Caki2 (cell line): ENCODE results near the gene DUS1L. TPM values are rescaled to one million over a fixed set of nuclear protein-coding genes. Genes with fewer than 3 reads are reported as not detected.

ENCODE experiments used
- DNase-seq: peaks from one replicate; pipeline ENCODE4 v3.0.0-alpha.2; 2015; ENCODE audit warnings: low read depth
- in situ Hi-C: cut with HindIII; loops from 2 replicates; pipeline ENCODE4 v1.10.0; 2016; ENCODE audit warnings: low sequenced_read_pairs, low pct_unique_long_range_greater_than_20kb, mixed read lengths
- total RNA-seq: library from RNA; depleted of rRNA; stranded (reverse); fragments of >200 nt; shearing (Covaris generic); gene quantifications from 2 replicates; pipeline ENCODE4 v1.2.3, GENCODE V29; 2014; ENCODE audit warnings: low replicate concordance

Gene DUS1L
- total RNA-seq, 1 experiment from 2014 or later = 126 TPM

- in situ Hi-C loops = no loop called here
These were observed 28.3 kb downstream of the DUS1L start, which contains the start of gene DCXR for GRCh38 chr17:82037092-82037888. TSS of gene DCXR (minus strand) at chr17:82037697. CDS start at chr17:82037682, 15 bp downstream.

GRCh38 chr17:82036634-82037091 lies 28.9 kb downstream of the DUS1L start:
- DNase-seq = no peak
- in situ Hi-C loops = no loop called here

More at GRCh38 chr17:82037092-82037888, 28.3 kb downstream of the DUS1L start, which contains the start of gene DCXR:
- peak; percentile 94 for DNase-seq

GRCh38 chr17:82035956-82036633 lies 29.5 kb downstream of the DUS1L start:
- in situ Hi-C loops = no loop called here
- no peak for DNase-seq

GRCh38 chr17:82035488-82035887 lies 30.1 kb downstream of the DUS1L start:
- in situ Hi-C loops = no loop called here
- no peak for DNase-seq

GRCh38 chr17:82034371-82035011 lies 31.1 kb downstream of the DUS1L start:
- in situ Hi-C loops = no loop called here
- no peak for DNase-seq

- in situ Hi-C loops = no loop called here
- DNase-seq = no peak
These were observed 32.1 kb downstream of the DUS1L start for GRCh38 chr17:82033359-82034085.

- in situ Hi-C loops = no loop called here
- no peak for DNase-seq
These were observed 33.5 kb downstream of the DUS1L start for GRCh38 chr17:82031885-82032627.

GRCh38 chr17:82031303-82031884 lies 34.2 kb downstream of the DUS1L start, which contains the start of gene RAC3:
TSS of gene RAC3 (plus strand) at chr17:82031678. CDS start at chr17:82031762, 84 bp downstream.
- DNase-seq = no peak

GRCh38 chr17:82030470-82031302 lies 34.9 kb downstream of the DUS1L start:
- no peak for DNase-seq
- in situ Hi-C loops = no loop called here

More at GRCh38 chr17:82031303-82031884, 34.2 kb downstream of the DUS1L start, which contains the start of gene RAC3:
- in situ Hi-C loops = no loop called here

GRCh38 chr17:82029990-82030469 lies 35.6 kb downstream of the DUS1L start:
- in situ Hi-C loops = no loop called here
- no peak for DNase-seq

GRCh38 chr17:82029391-82029790 lies 36.2 kb downstream of the DUS1L start:
- in situ Hi-C loops = no loop called here
- DNase-seq = no peak

GRCh38 chr17:82028966-82029365 lies 36.6 kb downstream of the DUS1L start:
- DNase-seq = no peak
- in situ Hi-C loops = no loop called here

- in situ Hi-C loops = no loop called here
- no peak for DNase-seq
These were observed 37.4 kb downstream of the DUS1L start for GRCh38 chr17:82028246-82028645.

GRCh38 chr17:82025401-82026107 lies 40.0 kb downstream of the DUS1L start:
- in situ Hi-C loops = no loop called here
- DNase-seq = no peak

- in situ Hi-C loops = no loop called here
- DNase-seq = no peak
These were observed 40.7 kb downstream of the DUS1L start for GRCh38 chr17:82024859-82025258.
